Calu3 (cell line): ENCODE data around the gene CACUL1. TPM values are rescaled to one million over a fixed set of nuclear protein-coding genes. Genes with fewer than 3 reads are reported as not detected.

Source experiments
- BruUV-seq: library from RNA; stranded (reverse); fragments of 400-500 nt; replicated peaks from 2 replicates; lab custom pipeline; 2021; lab: Mats Ljungman, UMichigan
- CTCF ChIA-PET: fragments of 300-600 bp; sonication (Branson Sonifier 250); formaldehyde crosslinking; loops from one replicate; lab custom pipeline; 2022; ENCODE audit warnings: antibody characterized with exemption; lab: Charles Lee
- DNase-seq: peaks from one replicate; pipeline ENCODE4 v3.0.0; 2022
- H3K27ac Mint-ChIP-seq: one replicate; pipeline ENCODE4 v1.8.0; 2022; ENCODE audit warnings: mixed read lengths; ENCODE audit not compliant: unreplicated experiment
- H3K27me3 Mint-ChIP-seq: one replicate; pipeline ENCODE4 v1.8.0; 2022; ENCODE audit warnings: mixed read lengths; ENCODE audit not compliant: unreplicated experiment
- H3K36me3 Mint-ChIP-seq: one replicate; pipeline ENCODE4 v1.8.0; 2022; ENCODE audit warnings: mild to moderate bottlenecking, moderate library complexity, mixed read lengths; ENCODE audit not compliant: insufficient read depth, unreplicated experiment
- H3K4me1 Mint-ChIP-seq: one replicate; pipeline ENCODE4 v1.8.0; 2022; ENCODE audit warnings: mild to moderate bottlenecking, low read depth, mixed read lengths; ENCODE audit not compliant: unreplicated experiment
- H3K4me3 Mint-ChIP-seq: one replicate; pipeline ENCODE4 v1.8.0; 2022; ENCODE audit warnings: mild to moderate bottlenecking, low read depth, moderate library complexity, mixed read lengths; ENCODE audit not compliant: unreplicated experiment
- H3K9me3 Mint-ChIP-seq: one replicate; pipeline ENCODE4 v1.8.0; 2022; ENCODE audit warnings: low read depth, mixed read lengths; ENCODE audit not compliant: unreplicated experiment
- intact Hi-C: fragments of 100-400 bp; cut with micrococcal nuclease; formaldehyde crosslinking; loops from one replicate; pipeline ENCODE4 v1.10.0; 2022; ENCODE audit not compliant: unreplicated experiment
- total RNA-seq: library from RNA; stranded (reverse); gene quantifications from 2 replicates; pipeline ENCODE4 v1.2.3, GENCODE V29; 2022
- TF ChIP-seq, protein P1 (sequence below): fragments of 200-600 bp; IDR thresholded peaks from one replicate; pipeline ENCODE4 v1.8.0; 2022; ENCODE audit warnings: antibody characterized with exemption; ENCODE audit not compliant: unreplicated experiment

The CACUL1 gene
- total RNA-seq, 1 experiment from 2014 or later: 44.6 TPM

DNA sequence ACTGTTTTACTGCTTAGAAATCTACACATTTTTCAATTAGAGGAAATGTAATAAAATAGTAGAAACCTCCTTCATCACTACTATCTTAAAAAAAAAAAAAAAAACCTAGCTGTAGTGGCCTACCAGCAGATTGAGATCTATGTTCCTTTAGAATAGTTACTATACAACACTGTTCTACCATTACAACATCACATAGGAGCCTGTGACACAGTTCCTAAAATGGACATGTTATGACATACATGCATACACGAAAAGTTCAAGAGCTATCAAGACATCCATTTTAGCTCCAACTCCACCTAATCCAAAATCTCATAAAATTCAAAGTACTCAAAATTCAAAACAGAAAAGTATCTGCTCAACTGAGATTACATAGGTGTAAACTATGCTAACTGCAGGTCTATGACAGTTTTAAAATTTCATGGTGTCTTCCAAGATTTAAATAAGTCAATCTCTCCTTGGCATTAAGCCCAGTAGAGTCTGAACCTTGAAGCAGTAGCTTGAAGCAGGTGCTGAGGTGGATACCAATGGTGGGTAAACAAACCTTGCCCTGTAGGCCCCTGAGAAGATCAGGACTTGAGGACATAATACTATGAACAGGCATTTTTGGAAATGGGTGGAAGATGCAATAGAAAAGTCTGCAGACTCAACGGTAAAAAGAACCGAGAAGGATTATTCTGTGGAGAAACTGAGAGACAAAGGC is 17.0 kb downstream of the CACUL1 start:
- peaks cover 30% of the 10 kb centered on the region for H3K4me1 Mint-ChIP-seq
- H3K27ac Mint-ChIP-seq: no peak overlapping the region
- no peaks in the 10 kb centered on the region for H3K27me3 Mint-ChIP-seq
- CTCF ChIA-PET: no interaction called here
- H3K9me3 Mint-ChIP-seq: no peaks in the 10 kb centered on the region
- H3K36me3 Mint-ChIP-seq: no peaks in the 10 kb centered on the region
- TF ChIP-seq, protein P1, sequence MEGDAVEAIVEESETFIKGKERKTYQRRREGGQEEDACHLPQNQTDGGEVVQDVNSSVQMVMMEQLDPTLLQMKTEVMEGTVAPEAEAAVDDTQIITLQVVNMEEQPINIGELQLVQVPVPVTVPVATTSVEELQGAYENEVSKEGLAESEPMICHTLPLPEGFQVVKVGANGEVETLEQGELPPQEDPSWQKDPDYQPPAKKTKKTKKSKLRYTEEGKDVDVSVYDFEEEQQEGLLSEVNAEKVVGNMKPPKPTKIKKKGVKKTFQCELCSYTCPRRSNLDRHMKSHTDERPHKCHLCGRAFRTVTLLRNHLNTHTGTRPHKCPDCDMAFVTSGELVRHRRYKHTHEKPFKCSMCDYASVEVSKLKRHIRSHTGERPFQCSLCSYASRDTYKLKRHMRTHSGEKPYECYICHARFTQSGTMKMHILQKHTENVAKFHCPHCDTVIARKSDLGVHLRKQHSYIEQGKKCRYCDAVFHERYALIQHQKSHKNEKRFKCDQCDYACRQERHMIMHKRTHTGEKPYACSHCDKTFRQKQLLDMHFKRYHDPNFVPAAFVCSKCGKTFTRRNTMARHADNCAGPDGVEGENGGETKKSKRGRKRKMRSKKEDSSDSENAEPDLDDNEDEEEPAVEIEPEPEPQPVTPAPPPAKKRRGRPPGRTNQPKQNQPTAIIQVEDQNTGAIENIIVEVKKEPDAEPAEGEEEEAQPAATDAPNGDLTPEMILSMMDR: no peak
- no peak overlapping the region for H3K4me3 Mint-ChIP-seq
- no peak for DNase-seq
- no TSS peak for BruUV-seq
- intact Hi-C loops: no loop called here

DNA sequence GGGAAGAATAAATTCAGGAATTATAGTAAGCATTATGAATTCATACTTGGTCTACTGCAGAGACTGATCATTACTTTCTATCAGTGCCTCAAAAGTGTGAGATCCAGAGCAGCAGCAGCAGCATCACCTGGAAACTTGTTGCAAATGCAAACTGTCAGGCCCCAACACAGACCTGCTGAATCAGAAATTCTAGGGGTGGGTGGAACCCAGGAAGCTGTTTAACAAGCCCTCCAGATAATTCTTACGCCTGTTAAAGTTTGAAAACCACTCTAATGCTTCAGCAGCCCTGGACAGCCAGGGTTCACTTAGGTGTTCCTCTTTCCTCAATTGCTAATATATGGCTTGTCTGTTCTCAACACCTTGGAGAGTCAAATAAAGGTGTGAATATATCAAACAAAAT is 19.5 kb downstream of the CACUL1 start:
- no peaks in the 10 kb centered on the region for H3K9me3 Mint-ChIP-seq
- TF ChIP-seq, protein P1: no peak
- DNase-seq: no peak
- H3K36me3 Mint-ChIP-seq: no peaks in the 10 kb centered on the region
- intact Hi-C loops: no loop called here
- BruUV-seq: no TSS peak
- peaks cover 37% of the 10 kb centered on the region for H3K4me1 Mint-ChIP-seq
- CTCF ChIA-PET: interaction anchor here (0.6 kb wide), 1 partner anchor 344 kb away, joined by 3 read pairs; no protein-coding TSS in a partner anchor
- no peaks in the 10 kb centered on the region for H3K27me3 Mint-ChIP-seq
- H3K4me3 Mint-ChIP-seq: no peak overlapping the region
- H3K27ac Mint-ChIP-seq: no peak overlapping the region

- CTCF ChIA-PET: no interaction called here
- TF ChIP-seq, protein P1: no peak
- no peaks in the 10 kb centered on the region for H3K36me3 Mint-ChIP-seq
- H3K27ac Mint-ChIP-seq: no peak overlapping the region
- no peak for DNase-seq
- H3K4me3 Mint-ChIP-seq: no peak overlapping the region
- H3K27me3 Mint-ChIP-seq: no peaks in the 10 kb centered on the region
- H3K4me1 Mint-ChIP-seq: peaks cover 45% of the 10 kb centered on the region
- no peaks in the 10 kb centered on the region for H3K9me3 Mint-ChIP-seq
- intact Hi-C loops: loop anchor here (5.0 kb wide), 1 partner anchor 118 kb away; no protein-coding TSS in a partner anchor
- BruUV-seq: no TSS peak
These were observed 20.3 kb downstream of the CACUL1 start for GRCh38 chr10:118734475-118734874.

DNA sequence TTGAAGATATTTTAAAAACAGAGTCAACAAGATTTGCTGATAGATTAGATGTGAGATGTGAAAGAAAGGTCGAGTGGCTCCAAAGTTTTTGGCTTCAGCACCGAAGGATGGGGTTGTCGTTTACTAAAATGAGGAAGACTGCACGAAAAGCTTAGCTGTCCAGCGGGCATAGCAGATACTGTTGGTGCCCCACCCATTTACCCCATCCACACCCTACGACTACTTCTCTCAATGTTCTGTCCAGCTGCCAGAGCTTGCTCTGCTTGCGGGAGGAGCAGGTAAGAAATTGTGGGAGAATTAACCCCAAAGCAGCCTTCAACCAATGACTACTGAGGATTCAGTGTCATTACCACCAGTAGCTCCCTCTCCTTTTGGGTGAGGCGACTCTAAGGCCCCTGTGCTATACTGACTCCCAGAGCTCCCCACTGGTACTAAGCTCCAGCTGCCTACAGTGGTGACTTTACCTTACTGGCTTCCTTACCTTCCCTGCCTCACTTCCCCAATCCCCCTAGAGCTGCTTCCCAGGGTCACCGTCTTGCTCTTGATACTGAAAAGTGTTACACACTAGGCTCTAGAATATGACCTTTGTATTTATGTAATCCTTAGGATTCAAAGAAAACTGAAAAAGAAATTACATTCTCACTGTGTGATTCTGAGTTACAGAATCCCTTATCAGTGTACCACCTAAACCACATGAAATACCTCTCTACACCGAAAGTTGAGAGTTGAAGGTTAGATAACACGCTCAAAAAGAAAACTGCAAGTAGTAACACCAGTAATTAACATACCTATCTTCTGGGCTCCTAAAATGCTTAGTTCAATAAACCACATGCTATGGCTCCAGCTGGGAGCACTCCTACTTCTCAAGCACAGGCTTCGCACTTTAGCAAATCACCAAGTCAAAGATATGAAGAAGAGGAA is 22.3 kb downstream of the CACUL1 start:
- BruUV-seq: no TSS peak
- H3K36me3 Mint-ChIP-seq: no peaks in the 10 kb centered on the region
- CTCF ChIA-PET: no interaction called here

More for the DNA sequence above, 22.3 kb downstream of the CACUL1 start:
- TF ChIP-seq, protein P1: no peak
- no peaks in the 10 kb centered on the region for H3K9me3 Mint-ChIP-seq
- H3K4me3 Mint-ChIP-seq: no peak overlapping the region
- H3K27ac Mint-ChIP-seq: peak overlapping the region; percentile 2
- intact Hi-C loops: loop anchor here (5.0 kb wide), 1 partner anchor 120 kb away; no protein-coding TSS in a partner anchor
- H3K4me1 Mint-ChIP-seq: peaks cover 40% of the 10 kb centered on the region
- H3K27me3 Mint-ChIP-seq: no peaks in the 10 kb centered on the region
- DNase-seq: no peak
